A673 (cell line): ENCODE results near the gene PAPSS1. TPM values are rescaled to one million over a fixed set of nuclear protein-coding genes. Genes with fewer than 3 reads are reported as not detected.

Source experiments
- BruUV-seq: library from RNA; stranded (reverse); fragments of 400-500 nt; replicated peaks from 2 replicates; lab custom pipeline; 2021; lab: Mats Ljungman, UMichigan
- CTCF ChIA-PET: fragments of 300-600 bp; sonication (Branson Sonifier 250); formaldehyde crosslinking; loops from one replicate; lab custom pipeline; 2022; ENCODE audit warnings: antibody characterized with exemption; lab: Charles Lee
- POLR2A ChIA-PET: fragments of 300-600 bp; sonication (Branson Sonifier 250); formaldehyde crosslinking; loops from one replicate; lab custom pipeline; 2022; ENCODE audit warnings: antibody characterized with exemption; ENCODE audit not compliant: low non-redundant PET; lab: Charles Lee
- DNase-seq: peaks from one replicate; pipeline ENCODE4 v3.0.0-alpha.2; 2015; ENCODE audit warnings: low spot score
- H3K27ac ChIP-seq: fragments of 200-600 bp; sonication (generic); 2 replicates; pipeline ENCODE4 v1.5.1; 2016; ENCODE audit warnings: mixed run types, low read depth, mild to moderate bottlenecking, mixed read lengths, antibody characterized with exemption, low read length; ENCODE audit not compliant: poor library complexity, severe bottlenecking
- H3K27me3 ChIP-seq: fragments of 200-600 bp; sonication (generic); replicated peaks from 2 replicates; pipeline ENCODE4 v1.6.1; 2017; ENCODE audit warnings: mixed run types, low read depth, mild to moderate bottlenecking, mixed read lengths, antibody characterized with exemption, low read length; ENCODE audit not compliant: insufficient read depth, poor library complexity
- H3K36me3 ChIP-seq: fragments of 200-600 bp; sonication (generic); 2 replicates; pipeline ENCODE4 v1.6.1; 2016; ENCODE audit warnings: mixed run types, mild to moderate bottlenecking, mixed read lengths, antibody characterized with exemption, low read length; ENCODE audit not compliant: insufficient read depth, poor library complexity, severe bottlenecking
- H3K4me1 ChIP-seq: fragments of 200-600 bp; sonication (generic); 2 replicates; pipeline ENCODE4 v1.6.1; 2017; ENCODE audit warnings: mixed run types, mild to moderate bottlenecking, mixed read lengths, antibody characterized with exemption, low read length; ENCODE audit not compliant: insufficient read depth, poor library complexity, severe bottlenecking
- H3K4me3 ChIP-seq: fragments of 200-600 bp; sonication (generic); 2 replicates; pipeline ENCODE4 v1.5.1; 2016; ENCODE audit warnings: low read depth, mixed run types, mild to moderate bottlenecking, mixed read lengths, low read length; ENCODE audit not compliant: poor library complexity, severe bottlenecking
- H3K9me3 ChIP-seq: fragments of 200-600 bp; sonication (generic); 2 replicates; pipeline ENCODE4 v1.6.1; 2016; ENCODE audit warnings: mixed run types, low read depth, mild to moderate bottlenecking, mixed read lengths, antibody characterized with exemption, low read length; ENCODE audit not compliant: poor library complexity, severe bottlenecking
- EZH2 ChIP-seq: fragments of 200-600 bp; sonication (generic); IDR thresholded peaks from 2 replicates; pipeline ENCODE4 v1.6.1; 2017; ENCODE audit warnings: borderline replicate concordance, low read depth, mild to moderate bottlenecking, mixed read lengths, antibody characterized with exemption, low read length; ENCODE audit not compliant: poor library complexity, severe bottlenecking
- intact Hi-C: fragments of 100-400 bp; cut with micrococcal nuclease; formaldehyde crosslinking; loops from one replicate; pipeline ENCODE4 v1.10.0; 2022; ENCODE audit not compliant: unreplicated experiment
- total RNA-seq: library from RNA; stranded (reverse); gene quantifications from 2 replicates; pipeline ENCODE4 v1.2.3, GENCODE V29; 2021
- TF ChIP-seq, protein P1 (sequence below): fragments of 300-800, 200-600 bp; sonication (generic); conservative IDR thresholded peaks from 2 replicates; pipeline ENCODE4 v1.5.1; 2017; ENCODE audit warnings: low read depth, mild to moderate bottlenecking, antibody characterized with exemption, low read length, moderate library complexity, mixed read lengths

PAPSS1 gene
- total RNA-seq, 1 experiment from 2014 or later, result 150 TPM

DNA sequence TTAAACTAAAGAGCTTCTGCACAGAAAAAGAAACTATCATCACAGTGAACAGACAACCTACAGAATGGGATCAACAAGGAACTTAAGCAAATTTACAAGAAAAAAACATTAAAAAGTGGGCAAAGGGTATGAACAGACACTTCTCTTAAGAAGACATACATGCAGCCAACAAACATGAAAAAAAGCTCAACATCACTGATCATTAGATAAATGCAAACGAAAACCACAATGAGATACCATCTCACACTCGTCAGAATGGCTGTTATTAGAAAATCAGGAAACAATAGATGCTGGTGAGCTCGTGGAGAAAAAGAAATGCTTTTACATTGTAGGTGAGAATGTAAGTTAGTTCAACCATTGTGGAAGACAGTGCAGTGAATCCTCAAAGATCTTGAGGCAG is 27.8 kb downstream of the PAPSS1 start:
- CTCF ChIA-PET, result no interaction called here
- BruUV-seq, result no TSS peak
- intact Hi-C loops, result no loop called here

DNA sequence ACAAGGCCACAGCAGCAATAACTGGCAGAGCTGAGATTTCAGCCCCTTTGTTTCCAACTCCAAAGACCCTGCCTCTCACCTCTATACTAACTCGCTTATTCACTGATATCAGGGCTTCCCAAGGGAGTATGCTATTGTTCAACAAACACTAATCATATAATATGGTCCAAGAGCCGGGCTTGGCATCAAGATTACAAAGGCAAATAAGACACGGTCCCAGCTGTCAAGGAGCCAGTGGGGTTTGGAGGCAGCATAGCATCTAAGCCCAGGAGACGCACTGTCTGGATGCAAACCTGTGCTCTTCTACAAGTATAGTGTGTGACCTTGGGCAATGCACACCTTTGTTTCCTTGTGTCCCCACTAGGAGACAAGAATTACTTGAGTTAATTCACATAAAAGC is 28.7 kb downstream of the PAPSS1 start:
- Histone ChIP-seq H3K27me3 (no peaks in the 10 kb centered on the region), H3K9me3 (no peaks in the 10 kb centered on the region), H3K4me3 (no peak overlapping the region), H3K36me3 (peaks cover 21% of the 10 kb centered on the region), H3K27ac (no peak overlapping the region), H3K4me1 (no peaks in the 10 kb centered on the region)
- ChIA-PET CTCF (no interaction called here), POLR2A (no interaction called here)
- intact Hi-C loops, result no loop called here
- no peak for DNase-seq
- TF ChIP-seq, protein P1, sequence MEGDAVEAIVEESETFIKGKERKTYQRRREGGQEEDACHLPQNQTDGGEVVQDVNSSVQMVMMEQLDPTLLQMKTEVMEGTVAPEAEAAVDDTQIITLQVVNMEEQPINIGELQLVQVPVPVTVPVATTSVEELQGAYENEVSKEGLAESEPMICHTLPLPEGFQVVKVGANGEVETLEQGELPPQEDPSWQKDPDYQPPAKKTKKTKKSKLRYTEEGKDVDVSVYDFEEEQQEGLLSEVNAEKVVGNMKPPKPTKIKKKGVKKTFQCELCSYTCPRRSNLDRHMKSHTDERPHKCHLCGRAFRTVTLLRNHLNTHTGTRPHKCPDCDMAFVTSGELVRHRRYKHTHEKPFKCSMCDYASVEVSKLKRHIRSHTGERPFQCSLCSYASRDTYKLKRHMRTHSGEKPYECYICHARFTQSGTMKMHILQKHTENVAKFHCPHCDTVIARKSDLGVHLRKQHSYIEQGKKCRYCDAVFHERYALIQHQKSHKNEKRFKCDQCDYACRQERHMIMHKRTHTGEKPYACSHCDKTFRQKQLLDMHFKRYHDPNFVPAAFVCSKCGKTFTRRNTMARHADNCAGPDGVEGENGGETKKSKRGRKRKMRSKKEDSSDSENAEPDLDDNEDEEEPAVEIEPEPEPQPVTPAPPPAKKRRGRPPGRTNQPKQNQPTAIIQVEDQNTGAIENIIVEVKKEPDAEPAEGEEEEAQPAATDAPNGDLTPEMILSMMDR, result no peak
- no peak for TF ChIP-seq EZH2
- BruUV-seq, result no TSS peak

More for the DNA sequence above, 27.8 kb downstream of the PAPSS1 start:
- no peak overlapping the region for H3K27ac ChIP-seq
- POLR2A ChIA-PET, result no interaction called here
- DNase-seq, result no peak
- peaks cover 27% of the 10 kb centered on the region for H3K36me3 ChIP-seq
- no peaks in the 10 kb centered on the region for H3K4me1 ChIP-seq
- H3K9me3 ChIP-seq, result no peaks in the 10 kb centered on the region
- no peak overlapping the region for H3K4me3 ChIP-seq
- TF ChIP-seq, protein P1, result no peak
- TF ChIP-seq EZH2, result no peak
- H3K27me3 ChIP-seq, result no peaks in the 10 kb centered on the region

DNA sequence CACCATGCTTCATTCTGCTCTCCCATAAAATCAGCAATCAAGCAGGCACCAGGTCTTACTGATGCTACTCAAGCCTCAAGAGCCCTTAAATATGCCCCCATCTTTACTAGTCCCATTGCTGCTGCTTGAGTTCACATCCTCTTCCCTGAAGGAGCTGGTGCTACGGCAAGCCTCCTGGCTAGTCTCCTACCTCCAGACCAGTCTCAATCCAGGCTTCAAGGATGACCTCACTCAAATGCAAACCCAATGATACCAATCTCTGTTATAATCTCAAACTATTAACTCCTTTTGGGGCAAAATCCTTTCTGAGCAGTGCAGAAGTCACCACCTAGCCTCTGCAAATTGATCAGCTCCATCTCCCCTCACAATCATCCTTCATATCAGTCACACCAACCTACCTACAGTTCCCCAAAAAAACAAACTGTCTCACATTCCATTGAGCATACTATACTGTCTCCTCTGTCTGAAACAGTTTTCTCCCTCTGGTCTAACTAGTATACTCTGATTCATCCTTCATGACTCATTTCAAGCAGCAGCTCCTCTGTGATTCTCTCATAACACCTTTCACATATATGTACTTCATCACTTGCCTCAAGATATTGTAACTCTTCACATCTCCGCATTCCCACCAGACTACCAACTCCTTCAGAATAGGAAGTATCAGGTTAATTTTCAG is 30.0 kb downstream of the PAPSS1 start:
- ChIA-PET POLR2A (no interaction called here), CTCF (no interaction called here)
- H3K27me3 ChIP-seq, result no peaks in the 10 kb centered on the region
- intact Hi-C loops, result no loop called here
- BruUV-seq, result no TSS peak
- DNase-seq, result no peak
- peaks cover 20% of the 10 kb centered on the region for H3K36me3 ChIP-seq
- no peak overlapping the region for H3K4me3 ChIP-seq
- no peaks in the 10 kb centered on the region for H3K4me1 ChIP-seq
- TF ChIP-seq EZH2, result no peak
- TF ChIP-seq, protein P1, result no peak
- no peak overlapping the region for H3K27ac ChIP-seq
- no peaks in the 10 kb centered on the region for H3K9me3 ChIP-seq
